Hepatocyte (in vitro differentiated cells): ENCODE data around the gene AKR7A3. TPM values are rescaled to one million over a fixed set of nuclear protein-coding genes. Genes with fewer than 3 reads are reported as not detected.

Experiments
- DNase-seq: peaks from one replicate; pipeline ENCODE4 v3.0.0-alpha.2; 2016; ENCODE audit warnings: low spot score
- H2AFZ ChIP-seq: fragments of 200-600 bp; sonication (generic); 2 replicates; pipeline ENCODE4 v1.6.0; 2016; ENCODE audit warnings: antibody characterized with exemption, mild to moderate bottlenecking
- H3K27ac ChIP-seq: fragments of 200-600 bp; sonication (generic); 2 replicates; pipeline ENCODE4 v1.5.1; 2016; ENCODE audit warnings: mild to moderate bottlenecking
- H3K27me3 ChIP-seq: fragments of 200-600 bp; sonication (generic); 2 replicates; pipeline ENCODE4 v1.6.1; 2016
- H3K36me3 ChIP-seq: fragments of 200-600 bp; sonication (generic); replicated peaks from 2 replicates; pipeline ENCODE4 v1.5.1; 2016; ENCODE audit warnings: low read depth; ENCODE audit not compliant: insufficient read depth
- H3K4me1 ChIP-seq: fragments of 200-600 bp; sonication (generic); 2 replicates; pipeline ENCODE4 v1.5.1; 2016; ENCODE audit warnings: mild to moderate bottlenecking, moderate library complexity; ENCODE audit not compliant: insufficient read depth
- H3K4me2 ChIP-seq: fragments of 200-600 bp; sonication (generic); 2 replicates; pipeline ENCODE4 v1.6.0; 2016
- H3K4me3 ChIP-seq: fragments of 200-600 bp; sonication (generic); 2 replicates; pipeline ENCODE4 v1.5.1; 2016; ENCODE audit warnings: mild to moderate bottlenecking
- H3K79me2 ChIP-seq: fragments of 200-600 bp; sonication (generic); 2 replicates; pipeline ENCODE4 v1.6.0; 2017; ENCODE audit warnings: mild to moderate bottlenecking
- H3K9me2 ChIP-seq: fragments of 200-600 bp; sonication (generic); replicated peaks from 2 replicates; pipeline ENCODE4 v1.6.0; 2017; ENCODE audit warnings: mild to moderate bottlenecking; ENCODE audit not compliant: insufficient read depth
- H3K9me3 ChIP-seq: fragments of 200-600 bp; sonication (generic); 2 replicates; pipeline ENCODE4 v1.5.1; 2016; ENCODE audit warnings: low read depth, mild to moderate bottlenecking
- H4K20me1 ChIP-seq: fragments of 200-600 bp; sonication (generic); 2 replicates; pipeline ENCODE4 v1.6.0; 2016; ENCODE audit warnings: mild to moderate bottlenecking; ENCODE audit not compliant: insufficient read depth, poor library complexity, severe bottlenecking
- EZH2 ChIP-seq: fragments of 200-600 bp; sonication (generic); IDR thresholded peaks from 2 replicates; pipeline ENCODE4 v1.6.1; 2016; ENCODE audit warnings: antibody characterized with exemption, mild to moderate bottlenecking, borderline replicate concordance
- EZH2phosphoT487 ChIP-seq: fragments of 200-600 bp; sonication (generic); IDR thresholded peaks from one replicate; pipeline ENCODE4 v1.6.1; 2018; ENCODE audit warnings: antibody characterized with exemption, mild to moderate bottlenecking, low read depth, moderate library complexity; ENCODE audit not compliant: unreplicated experiment, severe bottlenecking
- WGBS: methylation state at CpG from one replicate; pipeline ENCODE4 v1.1.6; 2016; ENCODE audit warnings: low lambda C conversion rate; ENCODE audit errors: missing lambda C conversion rate; 5-methylcytosine and 5-hydroxymethylcytosine counted together
- polyA plus RNA-seq: library from polyadenylated mRNA; unstranded; fragments of >200 nt; fragmentation: Nextera tagmentation; extraction: Ambion mirVana; gene quantifications from 2 replicates; pipeline ENCODE4 v1.2.1, GENCODE V29; 2016
- total RNA-seq: library from RNA; depleted of rRNA; stranded (reverse); fragments of >200 nt; gene quantifications from 2 replicates; pipeline ENCODE4 v1.2.3, GENCODE V29; 2014
- TF ChIP-seq, protein P1 (sequence below): fragments of 200-600 bp; sonication (generic); IDR thresholded peaks from 2 replicates; pipeline ENCODE4 v1.5.1; 2016; ENCODE audit warnings: antibody characterized with exemption, mild to moderate bottlenecking; ENCODE audit not compliant: poor library complexity

AKR7A3 gene
- total and polyA plus RNA-seq, 2 experiments from 2014 or later: 1.5 to 2.3 TPM

DNA sequence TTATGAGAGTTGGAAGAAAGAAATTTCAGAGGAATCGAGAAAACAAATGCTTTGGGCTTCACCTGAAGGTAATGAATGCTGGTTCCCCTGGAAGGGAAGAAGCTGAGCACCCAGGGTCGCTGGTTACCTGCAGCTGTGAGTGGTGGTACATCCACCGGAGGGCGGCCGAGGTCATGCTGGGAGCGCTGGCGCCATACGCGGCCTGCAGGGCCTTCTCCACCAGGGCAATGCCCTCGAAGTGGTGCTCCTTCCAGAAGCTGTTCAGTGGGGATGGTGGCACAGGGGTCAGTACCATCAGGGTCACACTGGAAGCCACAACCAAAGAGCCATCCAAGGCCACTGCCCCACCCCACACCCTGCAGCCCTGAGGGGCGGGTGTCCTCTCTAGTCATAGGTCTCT, 20.1 kb downstream of the AKR7A3 start:
- Histone ChIP-seq H3K9me2 (no peaks in the 10 kb centered on the region), H3K79me2 (no peaks in the 10 kb centered on the region), H2AFZ (no peak overlapping the region), H3K27me3 (no peaks in the 10 kb centered on the region), H3K9me3 (no peaks in the 10 kb centered on the region), H3K4me3 (no peak overlapping the region), H3K4me2 (no peak overlapping the region), H4K20me1 (no peaks in the 10 kb centered on the region), H3K4me1 (no peaks in the 10 kb centered on the region), H3K36me3 (no peaks in the 10 kb centered on the region), H3K27ac (no peak overlapping the region)
- WGBS: 86% methylated on average over 11 of the region's 11 CpGs
- no peak for DNase-seq
- TF ChIP-seq EZH2phosphoT487 (no peak), EZH2 (no peak)
- TF ChIP-seq, protein P1, sequence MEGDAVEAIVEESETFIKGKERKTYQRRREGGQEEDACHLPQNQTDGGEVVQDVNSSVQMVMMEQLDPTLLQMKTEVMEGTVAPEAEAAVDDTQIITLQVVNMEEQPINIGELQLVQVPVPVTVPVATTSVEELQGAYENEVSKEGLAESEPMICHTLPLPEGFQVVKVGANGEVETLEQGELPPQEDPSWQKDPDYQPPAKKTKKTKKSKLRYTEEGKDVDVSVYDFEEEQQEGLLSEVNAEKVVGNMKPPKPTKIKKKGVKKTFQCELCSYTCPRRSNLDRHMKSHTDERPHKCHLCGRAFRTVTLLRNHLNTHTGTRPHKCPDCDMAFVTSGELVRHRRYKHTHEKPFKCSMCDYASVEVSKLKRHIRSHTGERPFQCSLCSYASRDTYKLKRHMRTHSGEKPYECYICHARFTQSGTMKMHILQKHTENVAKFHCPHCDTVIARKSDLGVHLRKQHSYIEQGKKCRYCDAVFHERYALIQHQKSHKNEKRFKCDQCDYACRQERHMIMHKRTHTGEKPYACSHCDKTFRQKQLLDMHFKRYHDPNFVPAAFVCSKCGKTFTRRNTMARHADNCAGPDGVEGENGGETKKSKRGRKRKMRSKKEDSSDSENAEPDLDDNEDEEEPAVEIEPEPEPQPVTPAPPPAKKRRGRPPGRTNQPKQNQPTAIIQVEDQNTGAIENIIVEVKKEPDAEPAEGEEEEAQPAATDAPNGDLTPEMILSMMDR: no peak

DNA sequence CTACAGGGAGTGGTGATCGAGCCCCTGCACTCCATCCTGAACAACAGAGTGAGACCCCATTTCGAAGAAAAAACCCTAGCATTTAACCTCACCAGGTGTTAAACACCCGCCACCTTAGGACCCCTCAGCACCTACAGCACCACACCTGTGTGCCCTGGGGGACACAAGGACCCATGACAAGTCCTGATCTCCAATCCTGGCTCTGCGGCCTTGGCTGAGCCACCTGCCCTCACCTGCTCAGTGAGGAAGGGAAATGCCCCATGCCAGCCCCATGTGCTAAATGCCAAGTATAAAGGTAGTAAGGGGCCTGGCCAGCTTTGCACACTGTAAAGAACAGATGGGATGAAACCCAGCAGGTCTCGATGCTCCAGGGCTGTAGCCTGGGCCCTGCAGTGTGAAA, 25.8 kb downstream of the AKR7A3 start:
- DNase-seq: no peak
- Histone ChIP-seq H3K4me2 (no peak overlapping the region), H3K4me3 (no peak overlapping the region), H3K36me3 (no peaks in the 10 kb centered on the region), H3K9me2 (no peaks in the 10 kb centered on the region), H4K20me1 (no peaks in the 10 kb centered on the region), H3K9me3 (no peaks in the 10 kb centered on the region), H3K79me2 (no peaks in the 10 kb centered on the region), H3K27ac (no peak overlapping the region), H3K27me3 (no peaks in the 10 kb centered on the region), H3K4me1 (no peaks in the 10 kb centered on the region), H2AFZ (no peak overlapping the region)
- whole genome bisulfite sequencing: 95% methylated on average over 5 of the region's 5 CpGs
- TF ChIP-seq, protein P1: no peak
- TF ChIP-seq EZH2phosphoT487 (no peak), EZH2 (no peak)

DNA sequence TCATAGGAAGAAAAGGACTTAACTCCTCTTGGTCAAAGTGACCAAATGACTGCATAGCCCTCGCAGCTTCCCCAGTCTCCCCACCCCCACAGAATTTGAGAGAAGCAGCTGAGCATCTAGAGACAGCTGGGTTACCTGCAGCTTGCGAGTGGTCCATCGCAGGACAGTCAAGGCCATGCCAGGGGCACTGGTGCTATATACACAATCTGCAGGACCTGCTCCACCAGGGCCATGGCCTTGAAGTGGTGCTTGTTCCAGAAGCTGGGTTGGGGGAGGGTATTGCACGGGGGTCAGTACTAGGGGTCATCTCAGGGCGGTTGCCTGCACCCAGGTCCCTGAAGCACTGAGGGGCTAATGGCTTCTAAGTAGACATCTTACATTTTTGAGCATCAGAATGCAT, 26.5 kb downstream of the AKR7A3 start:
- H3K79me2 ChIP-seq: no peaks in the 10 kb centered on the region
- H2AFZ ChIP-seq: no peak overlapping the region
- no peak overlapping the region for H3K4me3 ChIP-seq
- no peak for DNase-seq
- H3K36me3 ChIP-seq: no peaks in the 10 kb centered on the region
- no peaks in the 10 kb centered on the region for H4K20me1 ChIP-seq
- no peaks in the 10 kb centered on the region for H3K9me3 ChIP-seq
- H3K9me2 ChIP-seq: no peaks in the 10 kb centered on the region
- TF ChIP-seq, protein P1: no peak
- H3K4me2 ChIP-seq: no peak overlapping the region
- no peak overlapping the region for H3K27ac ChIP-seq
- H3K4me1 ChIP-seq: no peaks in the 10 kb centered on the region
- H3K27me3 ChIP-seq: no peaks in the 10 kb centered on the region
- 91% methylated on average over 5 of the region's 5 CpGs for WGBS
